Epithelial cell of prostate (primary cell): ENCODE data around the gene ZSWIM6.

ENCODE experiments used
- DNase-seq: peaks from one replicate; pipeline ENCODE4 v3.0.0-alpha.2; 2011; ENCODE audit warnings: low read depth, low spot score
- H3K27ac ChIP-seq: fragments of 450-650 bp; 2 replicates; pipeline ENCODE4 v1.5.1; 2017; ENCODE audit warnings: mild to moderate bottlenecking

Gene ZSWIM6

DNA sequence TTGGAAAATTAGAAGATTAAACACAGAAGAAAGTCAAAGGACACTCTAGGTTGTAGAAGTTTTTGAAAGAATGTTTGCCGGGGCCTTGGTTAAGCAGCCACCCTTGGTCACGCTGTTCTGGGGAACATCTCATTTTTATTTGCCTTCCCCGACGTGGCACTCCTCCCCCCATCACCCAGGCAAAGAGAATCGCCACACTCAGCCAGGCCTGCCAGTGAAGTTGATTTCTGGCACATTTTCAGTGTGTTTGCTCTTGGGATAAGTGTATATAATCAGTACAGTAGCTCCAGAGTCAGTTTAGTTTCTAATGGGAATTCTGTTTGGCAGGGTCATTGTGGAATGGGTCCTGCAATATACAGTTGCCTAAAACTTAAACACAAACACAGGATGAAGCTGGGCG, 243.5 kb downstream of the ZSWIM6 start:
- no peak for DNase-seq
- H3K27ac ChIP-seq, result no peak overlapping the region

DNA sequence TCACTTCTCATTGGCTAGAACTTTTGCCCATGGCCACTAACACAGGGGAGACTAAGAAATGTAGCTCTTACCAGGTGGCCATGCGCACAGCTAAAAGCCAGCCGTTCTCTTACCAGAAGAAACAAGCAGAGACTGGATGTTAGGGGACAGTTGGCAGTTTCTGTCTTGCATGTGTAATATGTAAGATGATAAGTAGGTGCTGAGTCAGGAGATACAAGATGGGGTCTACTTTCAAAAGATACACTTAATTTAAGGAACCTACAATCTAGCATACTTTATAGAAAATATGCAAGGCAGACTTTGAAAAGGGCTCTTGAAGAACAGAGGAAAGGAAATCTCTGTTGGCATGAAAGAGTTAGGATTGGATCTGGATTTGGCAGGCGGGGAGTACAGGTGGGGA, 244.5 kb downstream of the ZSWIM6 start:
- DNase-seq, result no peak
- H3K27ac ChIP-seq, result no peak overlapping the region

DNA sequence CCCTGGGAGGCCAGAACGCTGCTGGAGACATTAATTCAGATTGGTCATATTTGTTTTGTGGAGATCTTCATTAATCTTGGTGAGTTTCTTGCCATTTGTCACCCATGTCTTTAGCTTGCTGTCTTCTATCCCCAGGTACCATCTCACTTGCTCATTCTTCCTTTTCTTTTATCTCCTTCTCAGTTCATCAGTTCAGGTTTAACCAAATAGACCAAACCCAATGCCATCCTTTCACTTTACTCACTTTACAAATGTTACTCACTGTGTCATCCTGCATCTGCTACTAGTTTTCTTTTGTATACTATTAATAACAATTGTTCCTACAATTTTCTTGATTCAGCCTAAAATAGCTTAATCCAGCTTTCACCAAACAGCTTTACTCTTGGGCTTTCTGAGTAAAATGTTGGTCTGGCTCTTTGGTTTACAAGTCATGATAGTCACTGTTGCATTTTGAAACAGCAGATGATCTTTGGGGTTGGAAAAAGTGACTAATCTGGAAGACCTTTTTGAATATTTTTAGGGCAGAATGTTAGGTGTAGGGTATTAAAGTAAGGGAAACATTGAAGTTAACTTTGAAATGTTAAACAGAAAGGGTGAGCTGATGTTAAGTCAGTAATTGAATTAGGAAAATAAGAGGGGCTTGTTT, 246.9 kb downstream of the ZSWIM6 start:
- no peak overlapping the region for H3K27ac ChIP-seq
- no peak for DNase-seq

DNA sequence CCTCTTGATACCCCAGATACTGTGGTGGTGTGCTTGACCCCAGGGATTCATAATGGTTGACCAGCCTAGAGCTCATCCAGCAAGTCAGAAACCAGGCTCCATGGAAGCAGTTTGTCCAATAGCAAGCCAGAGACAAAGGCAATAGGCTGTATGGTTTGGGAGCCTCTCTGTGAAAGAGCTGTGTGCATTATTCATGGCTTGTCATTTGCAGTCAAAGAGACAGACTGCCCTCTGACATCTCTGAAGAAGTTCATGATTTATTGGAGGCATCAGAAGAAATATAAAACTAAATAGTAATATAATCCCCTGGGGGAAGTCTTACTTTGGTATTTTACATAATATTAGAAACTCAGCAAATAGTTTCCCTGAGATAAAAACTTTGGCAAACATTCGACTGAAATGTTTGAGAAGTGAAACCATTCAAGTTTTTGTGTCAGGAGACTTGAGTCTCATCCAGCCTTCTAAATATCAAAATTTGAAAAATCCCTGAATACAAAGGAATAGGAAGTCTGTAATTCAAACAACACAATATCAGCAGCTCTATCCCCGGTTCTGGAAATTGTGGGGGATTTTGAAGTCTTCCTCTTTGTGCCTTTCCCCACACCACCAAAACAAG, 250.3 kb downstream of the ZSWIM6 start:
- H3K27ac ChIP-seq, result no peak overlapping the region
- DNase-seq, result no peak

DNA sequence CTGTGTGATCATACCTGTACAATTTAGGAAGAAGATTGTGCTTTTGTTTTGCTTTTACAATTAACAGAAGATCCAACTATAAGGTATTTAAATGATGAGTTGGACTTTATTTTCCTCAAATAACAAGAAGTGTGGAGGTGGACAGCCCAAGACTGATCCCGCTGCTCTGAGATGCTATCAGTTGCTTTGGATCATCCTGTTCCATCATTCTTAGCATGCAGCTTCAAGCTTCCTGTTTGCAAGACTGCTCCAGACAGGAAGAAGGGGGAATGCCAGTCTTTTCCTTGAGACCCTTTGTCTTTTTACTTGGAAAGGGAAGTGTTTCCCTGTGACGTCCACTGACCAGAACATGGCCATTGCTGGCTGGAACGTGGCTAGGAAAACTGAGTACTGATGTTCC, 250.8 kb downstream of the ZSWIM6 start:
- no peak for DNase-seq
- no peak overlapping the region for H3K27ac ChIP-seq

DNA sequence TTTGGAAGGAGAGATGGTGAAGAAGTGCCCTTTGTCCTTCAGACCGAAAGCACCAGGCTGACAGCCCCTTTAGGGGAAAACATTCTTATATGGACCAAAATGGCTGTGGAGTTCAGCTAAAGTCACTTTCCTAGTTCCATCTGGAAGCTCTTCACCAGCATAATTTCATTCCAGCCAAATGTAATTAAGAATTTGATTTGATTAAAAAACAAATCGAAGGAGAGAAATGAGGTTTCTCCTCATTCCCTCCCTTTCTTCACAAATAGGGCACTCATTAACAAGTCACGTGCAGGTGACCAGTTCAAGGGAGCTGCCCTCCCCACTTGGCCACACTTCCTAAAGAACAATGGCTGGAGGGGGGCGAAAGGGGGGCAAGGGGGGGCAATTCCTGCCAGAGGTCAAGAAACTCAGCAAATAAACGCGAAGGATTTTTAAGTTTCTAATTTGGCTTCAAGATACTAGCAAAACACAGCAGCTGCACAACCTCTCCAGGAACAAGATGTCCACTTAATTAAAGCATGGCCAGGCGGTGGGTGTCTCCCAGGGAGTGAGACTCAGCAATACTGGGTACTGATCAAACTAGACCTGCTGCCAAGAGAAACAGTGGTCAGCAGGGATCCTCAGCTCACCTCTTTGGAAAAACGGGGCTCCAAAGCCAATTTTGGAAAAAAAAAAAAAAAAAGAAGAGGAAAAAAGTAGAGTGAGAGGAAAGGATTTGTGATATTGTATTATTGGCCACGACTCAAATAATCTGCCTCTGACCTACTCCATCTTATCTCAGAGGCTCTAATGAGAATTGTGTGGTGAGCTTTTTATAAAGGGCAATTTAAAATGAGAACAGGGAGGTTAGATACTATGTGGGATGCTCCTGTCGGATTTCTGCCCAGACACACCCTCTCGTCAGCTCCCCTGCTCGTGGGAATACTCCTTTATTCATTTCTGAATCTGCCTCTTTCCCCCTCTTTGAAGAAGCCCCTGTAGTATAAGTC, 254.3 kb downstream of the ZSWIM6 start:
- no peak overlapping the region for H3K27ac ChIP-seq
- no peak for DNase-seq

DNA sequence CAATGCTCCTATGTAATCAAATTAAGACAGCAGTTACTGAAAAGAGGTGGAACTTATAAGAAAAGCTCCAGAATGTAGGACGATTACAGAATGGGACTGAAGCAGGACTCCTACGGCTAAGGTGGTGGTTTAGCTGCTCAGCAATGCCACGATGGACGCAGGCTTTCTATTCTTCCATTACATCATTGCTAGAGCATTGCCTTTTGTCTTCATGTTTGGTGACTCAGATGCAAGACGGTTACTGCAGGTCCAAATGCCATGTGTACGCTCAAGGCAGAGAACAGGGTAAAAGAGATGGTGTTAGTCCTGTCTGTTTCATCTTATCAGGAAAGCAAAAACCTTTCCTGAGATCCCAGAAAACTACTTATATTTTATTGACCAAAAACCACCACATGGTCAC, 255.1 kb downstream of the ZSWIM6 start:
- DNase-seq, result no peak
- no peak overlapping the region for H3K27ac ChIP-seq

DNA sequence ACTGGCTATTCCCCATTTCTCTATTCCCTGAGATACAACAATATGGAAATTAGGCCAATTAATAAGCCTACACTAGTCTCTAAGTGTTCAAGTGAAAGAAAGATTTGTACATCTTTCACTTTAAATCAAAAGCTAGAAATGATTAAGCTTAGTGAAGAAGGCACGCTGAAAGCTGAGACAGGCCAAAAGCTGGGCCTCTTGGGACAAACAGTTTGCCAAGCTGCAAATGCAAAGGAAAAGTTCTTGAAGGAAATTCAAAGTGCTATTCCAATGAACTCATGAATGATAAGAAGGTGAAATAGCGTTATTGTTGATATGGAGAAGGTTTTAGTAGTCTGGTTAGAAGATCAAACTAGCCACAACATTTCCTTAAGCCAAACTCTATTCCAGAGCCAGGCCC, 256.2 kb downstream of the ZSWIM6 start:
- no peak for DNase-seq
- H3K27ac ChIP-seq, result no peak overlapping the region

DNA sequence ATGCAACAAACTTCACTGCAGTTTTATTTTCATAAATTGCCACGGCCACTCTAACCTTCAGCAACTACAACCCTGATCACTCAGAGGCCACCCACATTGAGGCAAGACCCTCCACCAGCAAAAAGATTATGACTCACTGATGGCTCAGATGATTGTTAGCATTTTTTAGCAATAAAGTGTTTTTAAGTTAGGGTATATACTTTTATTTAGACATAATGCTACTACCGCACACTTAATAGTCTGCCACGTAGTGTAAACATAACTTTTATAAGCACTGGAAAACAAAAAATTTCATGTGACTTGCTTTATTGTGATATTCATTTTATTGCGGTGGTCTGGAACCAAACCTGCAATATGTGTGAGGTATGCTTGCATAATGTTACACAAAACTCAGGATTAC, 257.9 kb downstream of the ZSWIM6 start:
- H3K27ac ChIP-seq, result no peak overlapping the region
- no peak for DNase-seq

DNA sequence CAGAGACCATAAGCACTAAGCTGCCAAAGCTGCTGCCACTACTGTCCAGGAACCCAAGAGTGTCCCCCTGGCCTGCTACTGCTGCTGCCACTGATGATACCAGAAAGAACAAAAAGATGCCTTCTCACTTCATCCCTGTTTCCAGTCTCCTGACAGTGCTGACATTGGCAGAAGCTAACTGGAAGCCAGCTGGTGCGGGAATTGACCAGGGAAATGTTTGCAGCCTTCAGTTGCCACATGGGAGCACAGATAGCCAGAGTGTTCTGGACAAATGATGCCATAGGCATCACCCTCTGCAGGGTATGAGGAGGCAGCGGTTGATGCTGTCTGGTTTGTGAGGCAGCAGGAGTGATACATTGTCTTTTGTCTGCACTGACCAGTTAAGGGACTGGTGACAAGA, 258.4 kb downstream of the ZSWIM6 start:
- no peak overlapping the region for H3K27ac ChIP-seq
- no peak for DNase-seq

DNA sequence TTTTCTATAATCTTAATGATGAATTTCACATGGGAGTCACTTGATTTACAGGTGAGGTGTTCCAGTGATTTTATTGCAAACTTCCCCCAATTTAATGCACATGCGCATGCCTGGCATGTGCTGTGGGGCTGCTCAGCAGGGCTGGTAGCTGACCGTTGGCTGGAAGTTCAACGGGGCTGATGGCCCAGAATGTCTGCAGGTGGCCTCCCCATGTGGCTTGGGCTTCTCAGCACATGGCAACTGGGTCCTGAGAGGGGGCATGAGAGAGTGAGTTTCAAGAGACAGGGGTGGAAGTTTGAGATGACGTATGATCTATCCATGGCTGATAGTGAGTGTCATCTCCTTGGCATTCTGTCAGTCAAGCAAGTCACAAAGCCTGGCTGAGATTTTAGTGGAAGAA, 259.8 kb downstream of the ZSWIM6 start:
- DNase-seq, result no peak
- no peak overlapping the region for H3K27ac ChIP-seq

DNA sequence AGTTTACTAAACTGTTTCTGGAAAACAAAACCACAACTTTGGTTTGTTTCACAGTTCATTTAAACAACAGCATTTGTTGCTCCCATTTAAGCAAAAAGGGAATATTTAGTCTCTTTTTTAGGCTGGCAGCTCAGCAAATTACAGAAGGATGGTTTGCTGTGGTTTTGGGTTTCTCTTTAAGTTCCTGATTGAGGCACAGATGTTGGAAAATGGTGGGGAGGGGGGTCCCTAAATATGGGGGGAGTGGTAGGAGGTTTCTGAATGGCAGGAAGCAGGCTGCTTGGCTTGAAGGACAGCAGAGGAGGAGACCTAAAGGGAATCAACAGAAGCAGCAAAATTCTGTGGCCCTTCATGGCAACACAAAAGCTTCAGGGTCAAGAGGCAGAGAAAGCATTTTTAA, 263.4 kb downstream of the ZSWIM6 start:
- no peak for DNase-seq
- H3K27ac ChIP-seq, result no peak overlapping the region
